SU-DHL-6 (cell line): ENCODE measurements around the gene CRTC2.

Source experiments
- H2AFZ ChIP-seq: fragments of 200-600 bp; sonication (generic); 2 replicates; pipeline ENCODE4 v1.6.1; 2014; ENCODE audit warnings: low read depth, mild to moderate bottlenecking, moderate library complexity, mixed read lengths, antibody characterized with exemption, low read length; ENCODE audit not compliant: severe bottlenecking
- H3F3A ChIP-seq: fragments of 200-600 bp; shearing (Covaris generic); 2 replicates; pipeline ENCODE4 v1.6.0; 2016; ENCODE audit warnings: antibody characterized with exemption, mild to moderate bottlenecking; ENCODE audit not compliant: insufficient read depth
- H3K27ac ChIP-seq: fragments of 200-600 bp; sonication (generic); 2 replicates; pipeline ENCODE4 v1.5.1; 2016; ENCODE audit warnings: low read depth, mild to moderate bottlenecking, low read length, moderate library complexity, mixed read lengths
- H3K27me3 ChIP-seq: fragments of 200-600 bp; sonication (generic), shearing (Covaris generic); 2 replicates; pipeline ENCODE4 v1.6.0; 2014; ENCODE audit warnings: mild to moderate bottlenecking, low read length
- H3K36me3 ChIP-seq: fragments of 200-600 bp; sonication (generic); 2 replicates; pipeline ENCODE4 v1.6.1; 2014; ENCODE audit warnings: mild to moderate bottlenecking, low read length, mixed read lengths
- H3K4me2 ChIP-seq: fragments of 300-600, 200-600 bp; shearing (Covaris generic), sonication (generic); 2 replicates; pipeline ENCODE4 v1.6.0; 2014; ENCODE audit warnings: low read length, low read depth, mild to moderate bottlenecking; ENCODE audit not compliant: poor library complexity, severe bottlenecking
- H3K4me3 ChIP-seq: fragments of 200-600 bp; sonication (generic); 2 replicates; pipeline ENCODE4 v1.5.1; 2014; ENCODE audit warnings: antibody characterized with exemption, low read length, mild to moderate bottlenecking, mixed read lengths; ENCODE audit not compliant: insufficient read depth, poor library complexity, severe bottlenecking
- H3K79me2 ChIP-seq: fragments of 200-600 bp; sonication (generic); 2 replicates; pipeline ENCODE4 v1.6.1; 2014; ENCODE audit warnings: mild to moderate bottlenecking, low read length, moderate library complexity; ENCODE audit not compliant: insufficient read depth
- H3K9ac ChIP-seq: fragments of 200-600 bp; sonication (generic); 2 replicates; pipeline ENCODE4 v1.7.0; 2014; ENCODE audit warnings: mild to moderate bottlenecking, low read length
- H3K9me2 ChIP-seq: fragments of 200-600 bp; sonication (generic); replicated peaks from 2 replicates; pipeline ENCODE4 v1.6.1; 2014; ENCODE audit warnings: low read length; ENCODE audit not compliant: insufficient read depth
- H3K9me3 ChIP-seq: fragments of 200-600 bp; sonication (generic); 2 replicates; pipeline ENCODE4 v1.6.1; 2014; ENCODE audit warnings: low read length, mixed read lengths; ENCODE audit not compliant: insufficient read depth
- H4K20me1 ChIP-seq: fragments of 200-600 bp; sonication (generic); 2 replicates; pipeline ENCODE4 v1.6.1; 2014; ENCODE audit warnings: low read depth, mild to moderate bottlenecking, antibody characterized with exemption, low read length, moderate library complexity, mixed read lengths
- CTCF ChIP-seq: fragments of 200-600 bp; sonication (generic); IDR thresholded peaks from one replicate; pipeline ENCODE4 v1.5.1; 2017; ENCODE audit warnings: antibody characterized with exemption, mild to moderate bottlenecking, low read length, moderate library complexity; ENCODE audit not compliant: insufficient read depth, poor library complexity, severe bottlenecking
- EZH2phosphoT487 ChIP-seq: fragments of 200-600 bp; sonication (generic), shearing (Covaris generic); conservative IDR thresholded peaks from 2 replicates; pipeline ENCODE4 v1.6.1; 2018; ENCODE audit warnings: mild to moderate bottlenecking, antibody characterized with exemption, low read length, moderate library complexity, mixed read lengths

The CRTC2 gene

GRCh38 chr1:153962088-153963029 is 3.9 kb upstream of the CRTC2 start:
- TF ChIP-seq CTCF: no peak
- TF ChIP-seq EZH2phosphoT487: no peak
- peak overlapping the region; percentile 57 for H3K27ac ChIP-seq
- peaks cover 39% of the 10 kb centered on the region for H3F3A ChIP-seq

GRCh38 chr1:153961421-153961820 is 3.0 kb upstream of the CRTC2 start:
- H3K27ac ChIP-seq: peak overlapping the region; percentile 57
- TF ChIP-seq EZH2phosphoT487: no peak
- TF ChIP-seq CTCF: no peak

More at GRCh38 chr1:153962088-153963029, 3.9 kb upstream of the CRTC2 start:
- Histone ChIP-seq H3K36me3 (no peaks in the 10 kb centered on the region), H3K9ac (peak overlapping the region; percentile 73), H3K4me3 (peak overlapping the region; percentile 60), H3K9me2 (no peaks in the 10 kb centered on the region), H3K27me3 (no peaks in the 10 kb centered on the region), H3K4me2 (peak overlapping the region; percentile 85), H4K20me1 (no peaks in the 10 kb centered on the region), H3K9me3 (no peaks in the 10 kb centered on the region), H3K79me2 (peaks cover 40% of the 10 kb centered on the region), H2AFZ (no peak overlapping the region)

GRCh38 chr1:153960206-153960605 is 1.8 kb upstream of the CRTC2 start:
- Histone ChIP-seq H3K27me3 (no peaks in the 10 kb centered on the region), H3K9me2 (no peaks in the 10 kb centered on the region), H3F3A (peaks cover 25% of the 10 kb centered on the region), H3K79me2 (peaks cover 55% of the 10 kb centered on the region), H3K9ac (no peak overlapping the region), H3K4me3 (no peak overlapping the region), H3K36me3 (no peaks in the 10 kb centered on the region), H3K27ac (no peak overlapping the region), H3K9me3 (no peaks in the 10 kb centered on the region), H4K20me1 (no peaks in the 10 kb centered on the region), H2AFZ (no peak overlapping the region), H3K4me2 (no peak overlapping the region)
- TF ChIP-seq CTCF (no peak), EZH2phosphoT487 (no peak)

More at GRCh38 chr1:153961421-153961820, 3.0 kb upstream of the CRTC2 start:
- no peaks in the 10 kb centered on the region for H3K36me3 ChIP-seq
- H3K9me3 ChIP-seq: no peaks in the 10 kb centered on the region
- H2AFZ ChIP-seq: no peak overlapping the region
- peak overlapping the region; percentile 60 for H3K4me3 ChIP-seq
- peaks cover 31% of the 10 kb centered on the region for H3F3A ChIP-seq
- no peaks in the 10 kb centered on the region for H3K27me3 ChIP-seq
- peak overlapping the region; percentile 85 for H3K4me2 ChIP-seq
- no peaks in the 10 kb centered on the region for H3K9me2 ChIP-seq
- H3K79me2 ChIP-seq: peaks cover 44% of the 10 kb centered on the region
- no peaks in the 10 kb centered on the region for H4K20me1 ChIP-seq
- peak overlapping the region; percentile 73 for H3K9ac ChIP-seq
